ENCODE results near the gene RPL31.

Gene RPL31

DNA sequence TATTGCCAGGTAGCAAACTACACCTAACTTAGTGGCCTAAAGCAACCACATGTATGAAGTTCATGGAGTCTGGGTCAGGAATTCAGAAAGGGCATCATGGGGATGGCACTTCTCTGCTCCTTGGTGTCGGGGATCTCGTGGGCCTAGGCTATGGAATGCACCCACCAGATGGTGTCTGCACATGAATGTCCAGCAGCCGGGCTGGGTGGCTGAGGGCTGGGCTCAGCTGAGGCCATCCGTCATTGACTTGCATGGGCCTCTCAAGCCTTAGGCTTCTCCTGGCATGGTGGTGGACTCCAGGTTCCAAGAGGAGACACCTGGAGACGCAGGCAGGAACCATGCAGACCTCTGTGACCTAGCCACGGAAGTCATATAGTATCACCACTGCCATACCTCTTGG lies 26.0 kb upstream of the RPL31 start:
- DNase-seq = no peak

GRCh38 chr2:100976645-100977391 lies 25.3 kb upstream of the RPL31 start:
- no peak for DNase-seq

- no peak for DNase-seq
Measured at GRCh38 chr2:100977511-100977910, 24.6 kb upstream of the RPL31 start.

GRCh38 chr2:100978582-100979191 lies 23.4 kb upstream of the RPL31 start:
- DNase-seq = no peak

GRCh38 chr2:100980046-100980445 lies 22.0 kb upstream of the RPL31 start:
- no peak for DNase-seq

- no peak for DNase-seq
Measured at GRCh38 chr2:100981011-100981410, 21.1 kb upstream of the RPL31 start.

DNA sequence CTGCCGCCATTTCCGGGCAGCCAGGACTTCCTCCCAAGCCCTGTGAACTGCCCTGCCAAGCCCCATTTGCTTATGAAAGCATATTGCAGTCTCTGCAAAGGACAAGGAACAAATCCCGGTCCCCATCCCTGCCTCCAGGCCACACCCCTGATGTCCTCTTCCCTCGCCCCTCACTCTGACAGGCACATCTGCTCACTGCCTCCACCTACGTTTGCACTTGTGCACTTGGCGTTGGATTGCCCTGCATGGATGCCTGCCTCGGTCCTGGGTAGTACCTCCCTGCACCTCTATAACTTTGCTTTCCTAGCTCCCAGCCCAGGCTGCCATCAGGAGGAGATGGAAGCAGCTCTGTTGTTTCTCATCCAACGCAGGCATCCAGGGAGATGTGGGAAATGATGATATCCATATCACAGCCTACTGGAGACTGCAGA lies 19.6 kb upstream of the RPL31 start:
- no peak for DNase-seq

GRCh38 chr2:100983201-100983600 lies 18.9 kb upstream of the RPL31 start:
- DNase-seq = no peak

DNA sequence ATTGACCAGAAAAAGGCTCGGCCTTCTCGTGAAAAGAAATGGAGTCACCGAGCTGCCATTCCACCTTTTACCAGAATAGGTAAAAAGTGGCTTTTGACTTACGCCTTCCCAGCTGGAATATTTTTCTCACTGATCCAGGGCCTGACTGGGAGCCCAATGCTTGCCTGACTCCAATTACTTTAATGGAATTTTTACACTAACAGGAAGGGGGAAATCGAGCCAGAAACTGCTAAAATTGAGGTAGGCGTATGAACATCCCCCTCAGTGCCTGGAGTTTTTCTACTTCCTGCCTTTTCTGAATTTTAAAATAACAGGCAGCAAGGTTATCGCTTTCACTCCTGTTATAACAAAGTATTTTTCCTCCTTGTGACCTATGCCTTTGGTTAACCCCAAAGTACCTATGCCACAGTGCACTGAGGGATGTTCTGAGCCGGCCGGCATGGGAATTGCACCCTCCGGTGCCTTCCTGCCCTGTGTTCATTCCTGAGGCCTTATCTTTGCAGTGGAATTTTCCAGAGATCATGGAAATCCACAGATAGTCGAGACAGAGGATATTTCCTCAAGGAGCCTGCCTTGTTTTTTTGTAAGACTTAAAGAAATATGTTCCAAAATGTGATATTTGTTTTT lies 18.3 kb upstream of the RPL31 start:
- no peak for DNase-seq

DNA sequence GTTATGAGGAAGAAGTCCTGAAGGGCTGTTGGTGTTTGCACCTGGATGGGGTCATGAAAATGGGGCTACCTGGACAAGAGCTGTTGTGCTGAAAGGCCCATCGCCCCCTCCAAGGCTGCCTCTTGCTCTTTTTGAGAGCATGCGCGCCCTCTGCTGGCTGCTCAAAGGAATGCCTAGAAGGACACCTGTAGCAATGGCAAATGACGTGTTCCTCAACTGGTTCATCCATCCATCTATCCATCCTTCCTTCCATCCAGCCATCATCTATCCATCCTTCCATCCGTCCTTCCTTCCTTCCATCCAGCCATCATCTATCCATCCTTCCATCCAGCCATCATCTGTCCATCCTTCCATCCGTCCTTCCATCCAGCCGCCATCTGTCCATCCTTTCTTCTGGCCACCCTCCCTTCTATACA lies 17.2 kb upstream of the RPL31 start:
- DNase-seq = peak; percentile 71

DNA sequence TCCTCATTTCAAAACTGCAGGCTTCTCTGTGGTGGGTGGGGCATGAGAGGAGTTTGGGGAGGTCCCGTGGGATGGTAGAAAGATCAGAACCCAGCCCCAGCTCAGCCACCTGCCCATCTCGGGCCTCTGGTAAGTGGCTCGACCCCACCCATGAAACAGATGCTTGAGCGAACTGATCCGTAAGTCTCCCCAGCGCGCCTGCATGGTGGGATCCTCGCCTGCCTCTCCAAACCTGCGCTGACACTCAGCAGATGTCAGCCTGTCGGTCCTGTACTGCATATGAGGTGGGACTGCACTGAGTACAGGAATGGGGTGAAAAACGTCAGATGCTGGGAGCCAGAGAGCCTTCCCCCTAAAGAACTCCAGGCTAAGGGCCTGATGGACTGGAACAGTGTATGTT lies 15.9 kb upstream of the RPL31 start:
- no peak for DNase-seq

GRCh38 chr2:100987536-100987935 lies 14.6 kb upstream of the RPL31 start:
- no peak for DNase-seq

DNA sequence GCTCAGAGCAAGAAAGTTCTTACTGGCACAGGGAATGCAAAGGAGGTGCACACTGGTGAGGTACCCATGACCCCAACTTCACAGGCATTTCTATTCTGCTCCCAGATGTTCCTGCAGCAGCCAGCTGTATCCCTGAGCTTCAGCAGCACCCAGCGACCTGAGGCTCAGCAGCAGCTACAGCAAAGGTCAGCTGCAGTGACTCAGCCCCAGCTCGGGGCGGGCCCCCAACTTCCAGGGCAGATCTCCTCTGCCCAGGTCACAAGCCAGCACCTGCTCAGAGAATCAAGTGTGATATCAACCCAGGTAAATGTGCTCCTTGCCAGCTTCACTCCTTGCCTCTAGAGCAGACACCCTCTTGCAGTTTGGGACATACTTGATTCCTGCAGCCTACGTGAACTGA lies 14.1 kb upstream of the RPL31 start:
- no peak for DNase-seq

DNA sequence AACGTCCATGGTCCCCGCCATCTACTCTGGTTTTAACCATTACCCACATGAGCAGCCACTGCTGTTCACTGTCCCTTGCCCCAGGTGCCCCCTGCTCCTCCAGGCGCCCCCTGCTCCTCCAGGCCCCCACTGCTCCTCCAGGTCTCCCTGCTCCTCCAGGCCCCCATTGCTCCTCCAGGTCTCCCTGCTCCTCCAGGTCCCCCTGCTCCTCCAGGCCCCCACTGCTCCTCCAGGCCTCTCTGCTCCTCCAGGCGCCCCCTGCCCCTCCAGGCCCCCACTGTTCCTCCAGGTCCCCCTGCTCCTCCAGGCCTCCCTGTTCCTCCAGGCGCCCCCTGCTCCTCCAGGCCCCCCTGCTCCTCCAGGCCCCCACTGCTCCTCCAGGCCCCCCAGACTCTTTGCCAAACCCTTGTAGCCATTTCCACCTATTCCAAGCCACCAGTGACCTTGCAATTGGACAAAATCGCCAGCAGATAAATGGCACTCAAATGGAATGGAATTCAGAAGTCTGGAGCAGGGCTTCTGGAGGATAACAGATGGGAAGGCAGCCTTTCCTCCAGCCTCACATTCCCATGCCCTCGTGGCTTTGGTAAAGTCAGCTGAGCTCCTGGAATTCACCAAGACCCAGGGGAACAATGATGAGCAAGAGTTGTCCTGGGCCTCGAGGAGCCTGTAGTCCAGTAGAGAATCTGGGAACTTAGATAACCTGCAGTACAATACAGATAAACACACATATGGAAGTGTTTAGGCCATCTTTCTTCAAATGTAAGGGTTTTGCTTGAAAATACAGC lies 13.3 kb upstream of the RPL31 start:
- no peak for DNase-seq

- DNase-seq = no peak
Measured at GRCh38 chr2:100989666-100990065, 12.4 kb upstream of the RPL31 start.

- DNase-seq = no peak
Measured at GRCh38 chr2:100990166-100990565, 11.9 kb upstream of the RPL31 start.

DNA sequence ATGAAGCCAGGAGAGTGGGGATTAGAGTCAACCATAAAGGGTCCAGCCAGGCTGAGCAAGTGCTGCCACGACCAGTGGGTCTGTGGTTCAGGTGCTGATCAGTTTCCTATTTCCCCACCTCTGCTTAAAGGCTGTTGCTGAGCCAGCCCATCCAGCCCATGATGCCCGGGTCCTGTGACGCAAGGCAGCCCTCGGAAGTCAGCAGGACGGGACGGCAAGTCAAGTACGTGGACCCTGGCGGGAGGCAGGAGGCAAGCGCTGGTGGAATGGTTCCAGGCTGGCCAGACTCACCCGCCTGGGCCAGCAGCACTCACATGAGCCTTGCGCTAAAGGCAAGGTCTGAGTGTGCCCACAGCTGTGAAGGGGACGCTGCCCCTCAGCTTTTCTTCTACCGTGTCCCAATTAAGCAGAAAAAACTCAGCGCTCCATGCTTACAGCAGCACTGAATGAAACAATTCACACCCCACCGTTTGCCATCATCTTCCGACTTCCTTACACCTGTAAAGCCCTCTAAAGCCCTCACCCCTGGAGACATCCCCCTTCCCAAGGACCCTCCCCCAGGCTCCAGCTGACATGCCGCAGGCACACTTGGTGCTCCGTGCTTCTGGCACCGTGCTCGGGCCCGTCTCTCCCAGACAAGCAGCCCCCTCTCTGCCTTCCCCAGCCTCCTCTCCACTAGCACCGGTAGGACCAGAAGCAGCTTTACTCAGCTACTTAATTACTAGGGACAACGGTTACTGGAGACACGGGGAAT lies 11.3 kb upstream of the RPL31 start:
- DNase-seq = no peak

DNA sequence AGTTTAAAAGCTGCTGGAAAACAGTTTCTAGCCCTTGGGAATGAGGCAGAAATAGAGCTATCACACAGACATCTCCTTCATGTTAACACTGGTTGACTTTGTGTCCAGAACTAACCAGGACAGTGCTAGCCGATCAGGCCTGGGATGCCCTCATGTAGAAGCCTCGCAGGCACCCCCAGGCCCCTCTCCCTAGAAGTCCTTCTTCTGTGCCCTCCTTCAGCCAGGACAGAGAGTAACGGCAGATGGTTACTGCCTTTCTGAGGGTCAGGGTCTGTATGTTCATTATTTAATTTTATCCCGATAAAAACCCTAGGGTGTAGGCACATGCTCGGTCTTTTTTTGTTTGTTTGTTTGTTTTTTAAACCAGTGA lies 10.7 kb upstream of the RPL31 start:
- DNase-seq = no peak

GRCh38 chr2:100992262-100992661 lies 9.8 kb upstream of the RPL31 start:
- DNase-seq = no peak

DNA sequence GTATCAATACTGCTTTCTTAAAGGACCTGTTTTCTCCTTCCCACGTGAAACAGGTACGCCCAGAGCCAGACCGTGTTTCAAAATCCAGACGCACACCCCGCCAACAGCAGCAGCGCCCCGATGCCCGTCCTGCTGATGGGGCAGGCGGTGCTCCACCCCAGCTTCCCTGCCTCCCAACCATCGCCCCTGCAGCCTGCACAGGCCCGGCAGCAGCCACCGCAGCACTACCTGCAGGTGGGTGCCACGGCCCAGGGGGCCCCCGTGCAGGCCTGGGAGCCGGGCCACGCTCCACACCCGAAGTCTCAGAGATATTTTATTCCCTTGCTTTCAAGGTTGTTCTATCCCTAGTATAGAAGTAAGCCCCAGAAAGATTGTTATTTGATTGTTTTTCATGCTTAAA lies 8.8 kb upstream of the RPL31 start:
- DNase-seq = no peak

DNA sequence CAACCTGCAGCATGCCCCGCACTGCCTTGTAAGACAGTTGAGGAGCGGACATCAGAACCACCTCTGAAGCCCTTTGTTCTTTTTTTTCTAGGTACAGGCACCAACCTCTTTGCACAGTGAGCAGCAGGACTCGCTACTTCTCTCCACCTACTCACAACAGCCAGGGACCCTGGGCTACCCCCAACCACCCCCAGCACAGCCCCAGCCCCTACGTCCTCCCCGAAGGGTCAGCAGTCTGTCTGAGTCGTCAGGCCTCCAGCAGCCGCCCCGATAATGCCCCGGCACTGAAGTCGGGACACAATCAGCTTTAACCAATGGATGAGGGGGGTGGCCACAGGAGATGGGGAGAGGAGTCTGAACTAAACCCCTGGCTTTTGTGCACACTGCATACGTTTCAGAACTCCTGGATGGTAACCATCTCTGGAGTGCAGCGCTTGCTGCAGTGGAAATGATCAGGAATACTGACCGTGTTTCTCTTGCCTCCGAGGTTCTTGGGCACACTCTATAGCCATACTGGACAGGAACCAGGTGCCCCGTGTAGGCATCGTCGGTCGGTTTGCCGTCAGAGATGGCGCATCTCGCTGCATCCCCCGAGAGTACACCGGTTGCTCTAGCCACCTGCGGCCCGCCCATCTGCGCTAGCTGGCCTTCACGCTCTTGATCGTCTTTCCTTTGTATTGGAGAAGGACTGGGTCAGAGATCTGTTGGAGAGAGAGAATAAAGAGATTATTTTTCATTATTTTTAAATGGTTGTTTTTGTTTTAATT lies 6.6 kb upstream of the RPL31 start:
- DNase-seq = no peak

All from hematopoietic multipotent progenitor cell treated with erythropoietin and hydrocortisone succinate and interleukin-3 and kit ligand, for 8 days (in vitro differentiated cells).